GM12874 (cell line): Measurements from ENCODE around the gene GADD45B.

ENCODE experiments used
- CTCF ChIP-seq: IDR thresholded peaks from 2 replicates; pipeline ENCODE4 v1.5.1; 2011; ENCODE audit warnings: low read depth, mild to moderate bottlenecking, control low read depth, low read length, moderate library complexity; ENCODE audit not compliant: insufficient read depth

GADD45B gene

GRCh38 chr19:2500156-2500555 lies 24.2 kb downstream of the GADD45B start:
- no peak for TF ChIP-seq CTCF

- no peak for TF ChIP-seq CTCF
Observed at GRCh38 chr19:2500841-2501261, 24.9 kb downstream of the GADD45B start.

GRCh38 chr19:2503521-2504109 lies 27.7 kb downstream of the GADD45B start:
- TF ChIP-seq CTCF, result no peak

GRCh38 chr19:2507109-2507508 lies 31.2 kb downstream of the GADD45B start:
- TF ChIP-seq CTCF, result no peak

GRCh38 chr19:2509096-2509495 lies 33.2 kb downstream of the GADD45B start:
- TF ChIP-seq CTCF, result no peak

- TF ChIP-seq CTCF, result no peak
Observed at GRCh38 chr19:2511570-2511969, 35.6 kb downstream of the GADD45B start.

GRCh38 chr19:2511991-2512390 lies 36.1 kb downstream of the GADD45B start:
- TF ChIP-seq CTCF, result no peak
